GM19099 (cell line): ENCODE results near the gene EGFR.

Source experiments
- POLR2A ChIP-seq: IDR thresholded peaks from 3 replicates; pipeline ENCODE4 v1.6.1; 2011; ENCODE audit warnings: low read depth; ENCODE audit not compliant: insufficient read length; ENCODE audit errors: extremely low read depth

Gene EGFR

GRCh38 chr7:55185941-55186609 lies 167.3 kb downstream of the EGFR start:
- no peak for TF ChIP-seq POLR2A

GRCh38 chr7:55187701-55188491 lies 169.1 kb downstream of the EGFR start:
- TF ChIP-seq POLR2A, result no peak

- TF ChIP-seq POLR2A, result no peak
Measured at GRCh38 chr7:55188590-55189138, 169.8 kb downstream of the EGFR start.

GRCh38 chr7:55189146-55189766 lies 170.4 kb downstream of the EGFR start:
- TF ChIP-seq POLR2A, result no peak

- no peak for TF ChIP-seq POLR2A
Measured at GRCh38 chr7:55189878-55190436, 171.1 kb downstream of the EGFR start.

GRCh38 chr7:55190511-55191160 lies 171.8 kb downstream of the EGFR start:
- no peak for TF ChIP-seq POLR2A

GRCh38 chr7:55191161-55191925 lies 172.5 kb downstream of the EGFR start:
- TF ChIP-seq POLR2A, result no peak

- TF ChIP-seq POLR2A, result no peak
Measured at GRCh38 chr7:55191926-55192692, 173.3 kb downstream of the EGFR start.

- TF ChIP-seq POLR2A, result no peak
Measured at GRCh38 chr7:55192723-55193122, 173.9 kb downstream of the EGFR start.

- no peak for TF ChIP-seq POLR2A
Measured at GRCh38 chr7:55193245-55193644, 174.4 kb downstream of the EGFR start.

- no peak for TF ChIP-seq POLR2A
Measured at GRCh38 chr7:55194522-55194921, 175.7 kb downstream of the EGFR start.

- TF ChIP-seq POLR2A, result no peak
Measured at GRCh38 chr7:55198634-55199392, 180.0 kb downstream of the EGFR start.

GRCh38 chr7:55199418-55199817 lies 180.6 kb downstream of the EGFR start:
- TF ChIP-seq POLR2A, result no peak
